IMR-90 (cell line): ENCODE data around the gene EHD4. TPM values are rescaled to one million over a fixed set of nuclear protein-coding genes. Genes with fewer than 3 reads are reported as not detected.

Experiments
- ATAC-seq: fragments of 200-7000 bp; cut with Tn5 transposase; 2 replicates; pipeline ENCODE4 v1.9.1; 2020; ENCODE audit warnings: low read depth, mild to moderate bottlenecking, moderate library complexity
- BruUV-seq: library from RNA; stranded (reverse); fragments of 400-500 nt; replicated peaks from 2 replicates; lab custom pipeline; 2021; lab: Mats Ljungman, UMichigan
- CTCF ChIA-PET: fragments of 300-600 bp; formaldehyde crosslinking; extraction: SDS; loops from one replicate; lab custom pipeline; 2021; ENCODE audit warnings: antibody characterized with exemption; lab: Yijun Ruan, JAX
- POLR2A ChIA-PET: fragments of 300-600 bp; sonication (Branson Sonifier 250); formaldehyde crosslinking; loops from one replicate; lab custom pipeline; 2022; ENCODE audit warnings: antibody characterized with exemption; ENCODE audit not compliant: unreplicated experiment; lab: Charles Lee
- DNase-seq: peaks from one replicate; pipeline ENCODE4 v3.0.0; 2013
- H2AFZ ChIP-seq: replicated peaks from 2 replicates; pipeline ENCODE3; 2013; ENCODE audit warnings: low read length, mild to moderate bottlenecking; ENCODE audit not compliant: poor library complexity
- H2AK5ac ChIP-seq: 2 replicates; pipeline ENCODE4 v1.6.1; 2013; ENCODE audit warnings: low read depth, low read length, inconsistent platforms
- H2AK9ac ChIP-seq: replicated peaks from 2 replicates; pipeline ENCODE3; 2013; ENCODE audit warnings: mild to moderate bottlenecking, low read depth, low read length, moderate library complexity; ENCODE audit not compliant: poor library complexity
- H2BK120ac ChIP-seq: 2 replicates; pipeline ENCODE4 v1.6.1; 2013; ENCODE audit warnings: low read depth, low read length, inconsistent platforms
- H2BK15ac ChIP-seq: 3 replicates; pipeline ENCODE4 v1.6.1; 2013; ENCODE audit warnings: low read depth, low read length, inconsistent platforms
- H2BK20ac ChIP-seq: 2 replicates; pipeline ENCODE4 v1.6.1; 2013; ENCODE audit warnings: low read depth, mild to moderate bottlenecking, inconsistent platforms, low read length, moderate library complexity
- H2BK5ac ChIP-seq: 2 replicates; pipeline ENCODE4 v1.6.1; 2013; ENCODE audit warnings: mild to moderate bottlenecking, low read depth, low read length, inconsistent platforms; ENCODE audit not compliant: poor library complexity, severe bottlenecking
- H3K14ac ChIP-seq: replicated peaks from 2 replicates; pipeline ENCODE4 v1.6.1; 2013; ENCODE audit warnings: low read depth, low read length, inconsistent platforms
- H3K18ac ChIP-seq: 2 replicates; pipeline ENCODE4 v1.6.1; 2013; ENCODE audit warnings: low read depth, low read length, control low read depth
- H3K23ac ChIP-seq: 2 replicates; pipeline ENCODE4 v1.6.1; 2013; ENCODE audit warnings: low read depth, low read length, inconsistent platforms
- H3K27ac ChIP-seq: 2 replicates; pipeline ENCODE4 v1.5.1; 2013; ENCODE audit warnings: mild to moderate bottlenecking, control low read depth, low read length; ENCODE audit not compliant: insufficient read depth
- H3K27me3 ChIP-seq: 2 replicates; pipeline ENCODE4 v1.6.1; 2013; ENCODE audit warnings: low read length; ENCODE audit not compliant: control insufficient read depth, insufficient read depth
- H3K36me3 ChIP-seq: 2 replicates; pipeline ENCODE4 v1.6.1; 2013; ENCODE audit warnings: low read length, mixed read lengths; ENCODE audit not compliant: control insufficient read depth, insufficient read depth
- H3K4ac ChIP-seq: 2 replicates; pipeline ENCODE4 v1.6.1; 2013; ENCODE audit warnings: low read depth, low read length, inconsistent platforms
- H3K4me1 ChIP-seq: 2 replicates; pipeline ENCODE4 v1.6.1; 2013; ENCODE audit warnings: low read length, mixed read lengths; ENCODE audit not compliant: control insufficient read depth, insufficient read depth
- H3K4me2 ChIP-seq: 2 replicates; pipeline ENCODE4 v1.6.1; 2013; ENCODE audit warnings: low read depth, mild to moderate bottlenecking, control low read depth, low read length, moderate library complexity
- H3K4me3 ChIP-seq: 2 replicates; pipeline ENCODE4 v1.5.1; 2013; ENCODE audit warnings: low read depth, mild to moderate bottlenecking, control low read depth, low read length, moderate library complexity; ENCODE audit not compliant: insufficient read depth
- H3K56ac ChIP-seq: 2 replicates; pipeline ENCODE4 v1.6.1; 2013; ENCODE audit warnings: low read length, inconsistent platforms; ENCODE audit not compliant: insufficient read depth; ENCODE audit errors: extremely low read depth
- H3K79me1 ChIP-seq, 2 experiments: 2 replicates each; pipeline ENCODE4 v1.6.1; 2013; ENCODE audit warnings: low read length in 2 of 2, inconsistent platforms in 1 of 2, low read depth in 1 of 2
- H3K9ac ChIP-seq: 2 replicates; pipeline ENCODE4 v1.6.1; 2013; ENCODE audit warnings: low read depth, low read length, control low read depth
- H3K9me1 ChIP-seq: 2 replicates; pipeline ENCODE4 v1.6.1; 2013; ENCODE audit warnings: low read length, inconsistent platforms; ENCODE audit not compliant: insufficient read depth
- H3K9me3 ChIP-seq: 2 replicates; pipeline ENCODE4 v1.6.1; 2013; ENCODE audit warnings: low read length; ENCODE audit not compliant: control insufficient read depth, insufficient read depth
- H4K20me1 ChIP-seq: 2 replicates; pipeline ENCODE4 v1.6.1; 2013; ENCODE audit warnings: low read length, inconsistent platforms; ENCODE audit not compliant: insufficient read depth
- H4K5ac ChIP-seq: 2 replicates; pipeline ENCODE4 v1.6.1; 2013; ENCODE audit warnings: mild to moderate bottlenecking, low read depth, low read length, control low read depth
- H4K8ac ChIP-seq, 2 experiments: 2 replicates each; pipeline ENCODE4 v1.6.1; 2013; ENCODE audit warnings: low read depth in 2 of 2, low read length in 2 of 2, control low read depth in 1 of 2, inconsistent platforms in 1 of 2
- H4K91ac ChIP-seq: 2 replicates; pipeline ENCODE4 v1.6.1; 2013; ENCODE audit warnings: low read depth, low read length, inconsistent platforms; ENCODE audit not compliant: insufficient read depth
- MAFK ChIP-seq: IDR thresholded peaks from 2 replicates; pipeline ENCODE4 v1.6.1; 2012; ENCODE audit warnings: low read depth, low read length, improper control_type of control experiment
- NFE2L2 ChIP-seq: fragments of 150-350 bp; IDR thresholded peaks from 2 replicates; pipeline ENCODE4 v1.6.1; 2016; ENCODE audit warnings: low read depth, mild to moderate bottlenecking, low read length
- POLR2A ChIP-seq: IDR thresholded peaks from 2 replicates; pipeline ENCODE4 v1.6.1; 2012; ENCODE audit warnings: mild to moderate bottlenecking, low read depth, low read length
- SMC3 ChIP-seq: fragments of 150-350 bp; IDR thresholded peaks from 2 replicates; pipeline ENCODE4 v1.6.1; 2016; ENCODE audit warnings: low read depth, mild to moderate bottlenecking, antibody characterized with exemption, low read length, moderate library complexity
- USF2 ChIP-seq: fragments of 150-350 bp; IDR thresholded peaks from 2 replicates; pipeline ENCODE4 v1.6.1; 2017; ENCODE audit warnings: mild to moderate bottlenecking, antibody characterized with exemption, low read length, low read depth
- WGBS, 2 experiments: methylation state at CpG; one replicate each; pipeline versions ENCODE4 v1.1.5 to v1.1.7; 2013; ENCODE audit warnings: missing lambda C conversion rate in 2 of 2; ENCODE audit not compliant: insufficient read length in 1 of 2; ENCODE audit errors: extremely low coverage in 2 of 2; 5-methylcytosine and 5-hydroxymethylcytosine counted together
- dilution Hi-C: fragments of 300-500 bp; cut with HindIII; formaldehyde crosslinking; loops from one replicate; pipeline ENCODE4 v1.14.3; 2018; ENCODE audit warnings: low sequenced_read_pairs; ENCODE audit not compliant: unreplicated experiment
- in situ Hi-C: fragments of 300-500 bp; cut with MboI; formaldehyde crosslinking; loops from 3 replicates; pipeline ENCODE4 v1.14.3; 2019; ENCODE audit warnings: low sequenced_read_pairs, inconsistent platforms, mixed read lengths
- intact Hi-C: fragments of 100-400 bp; cut with micrococcal nuclease; formaldehyde crosslinking; loops from 2 replicates; pipeline ENCODE4 v1.10.0; 2022
- polyA plus RNA-seq, 3 experiments: library from polyadenylated mRNA; depleted of rRNA; stranded (reverse); fragments of >200 nt; gene quantifications; 2 replicates each; pipeline ENCODE4 v1.2.3, GENCODE V29; 2012; ENCODE audit warnings: low replicate concordance in 1 of 3
- total RNA-seq: library from RNA; depleted of rRNA; stranded (reverse); fragments of >200 nt; gene quantifications from 2 replicates; pipeline ENCODE4 v1.2.3, GENCODE V29; 2012

Gene EHD4
- total and polyA plus RNA-seq, 2 of the 4 experiments (the other 2 are of a cell fraction), result 21.0 to 29.0 TPM

DNA sequence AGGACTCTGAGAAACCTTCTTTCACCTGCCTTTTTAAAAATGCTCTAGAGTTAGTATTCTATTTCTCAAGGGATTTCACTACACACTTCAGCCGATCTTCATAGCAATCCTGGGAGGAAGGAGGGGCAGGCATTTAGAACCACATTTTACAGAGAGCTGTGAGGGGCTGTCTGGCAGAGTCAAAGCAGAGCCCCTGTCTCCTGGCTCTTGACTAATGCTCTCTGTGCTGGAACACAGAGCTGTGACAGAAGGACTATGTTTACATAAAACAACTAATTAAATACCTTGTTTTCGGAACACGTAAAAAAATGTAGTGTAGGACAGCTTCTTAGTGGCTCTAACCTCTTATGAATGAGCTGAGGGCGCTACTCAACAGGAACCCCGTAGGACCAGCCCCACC, 70.9 kb downstream of the EHD4 start:
- Histone ChIP-seq H2AFZ (no peak overlapping the region), H3K27ac (no peak overlapping the region), H2BK20ac (no peak overlapping the region), H2BK5ac (no peak overlapping the region), H3K4me3 (no peak overlapping the region), H2BK15ac (no peak overlapping the region), H3K9ac (no peak overlapping the region), H3K23ac (no peak overlapping the region), H4K8ac (no peak overlapping the region), H3K36me3 (peaks cover 12% of the 10 kb centered on the region), H3K4me2 (no peak overlapping the region), H3K9me3 (no peaks in the 10 kb centered on the region), H2AK5ac (no peak overlapping the region), H3K56ac (no peak overlapping the region), H4K20me1 (peaks cover 16% of the 10 kb centered on the region; the same call in 1 of the 2 replicates), H3K4me1 (no peaks in the 10 kb centered on the region), H3K14ac (no peak overlapping the region), H3K18ac (no peak overlapping the region), H4K5ac (no peak overlapping the region), H3K4ac (no peak overlapping the region), H3K27me3 (no peaks in the 10 kb centered on the region), H4K91ac (no peak overlapping the region), H3K9me1 (no peaks in the 10 kb centered on the region), H2AK9ac (no peak overlapping the region), H3K79me1 (peaks cover 0 to 18% of the 10 kb centered on the region in 2 experiments), H2BK120ac (no peak overlapping the region)
- intact Hi-C loops, result no loop called here
- no peak for ATAC-seq
- BruUV-seq, result no TSS peak
- dilution Hi-C loops, result no loop called here
- in situ Hi-C loops, result no loop called here
- WGBS, 2 experiments, result no CpG with 5 or more reads among the region's 5 CpGs
- ChIA-PET CTCF (no interaction called here), POLR2A (no interaction called here)
- no peak for TF ChIP-seq POLR2A
- TF ChIP-seq SMC3, result no peak
- TF ChIP-seq MAFK, result no peak
- no peak for TF ChIP-seq USF2
- no peak for TF ChIP-seq NFE2L2
- DNase-seq, result no peak
